GM04504 (cell line): ENCODE measurements around the gene CDADC1.

Experiments
- DNase-seq: peaks from one replicate; pipeline ENCODE4 v3.0.0-alpha.2; 2012; ENCODE audit warnings: low read depth

CDADC1 gene

DNA sequence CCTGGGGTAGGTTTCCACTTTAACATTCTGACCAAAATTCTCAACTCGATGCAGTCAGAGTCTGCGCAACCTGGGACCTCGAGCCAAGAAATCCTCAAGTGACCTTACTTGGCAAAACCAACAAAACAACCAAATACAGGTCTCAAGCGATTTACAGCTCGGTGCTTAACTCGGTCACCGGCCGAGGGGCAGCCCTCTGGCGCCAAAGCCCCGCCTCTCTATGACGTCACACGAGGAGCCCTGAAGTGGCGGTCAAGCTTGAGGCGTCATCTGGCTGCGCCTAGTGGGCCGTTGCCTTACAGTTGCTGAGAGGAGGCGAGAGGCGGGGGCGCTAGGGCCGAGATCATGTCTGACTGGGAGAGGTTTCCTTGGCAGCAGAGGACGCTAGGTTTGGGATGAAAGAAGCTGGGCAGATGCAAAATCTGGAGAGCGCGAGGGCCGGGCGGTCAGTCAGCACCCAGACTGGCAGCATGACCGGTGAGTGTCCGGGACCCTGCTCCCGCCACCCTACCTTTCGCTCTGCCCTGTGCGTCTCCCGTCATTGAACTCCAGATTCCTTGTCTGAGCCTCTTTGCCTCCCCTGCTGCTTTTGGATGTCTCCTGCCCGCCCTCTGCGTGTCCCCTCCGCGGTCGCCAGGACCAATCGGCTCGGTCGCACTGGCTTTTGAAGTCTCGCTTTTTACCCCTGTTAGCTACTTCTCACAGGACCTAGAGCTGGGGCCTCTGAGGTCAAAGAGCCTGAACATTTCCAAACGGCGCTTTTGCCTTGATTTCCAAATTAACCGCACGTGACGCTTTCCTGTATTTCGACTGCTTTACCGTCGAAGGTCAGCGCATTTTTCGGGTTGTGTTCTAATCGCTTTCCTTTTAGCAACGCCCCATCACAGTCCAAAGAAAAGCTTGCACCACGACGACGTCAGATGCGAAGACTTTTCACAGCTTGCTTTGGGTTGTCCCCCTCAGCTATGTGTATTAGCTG is at the start of gene CDADC1:
Gene CDADC1, plus strand, starts transcription at position 283 of the 979 bp plus-strand sequence. Its CDS starts 113 bp downstream, at position 396.
- DNase-seq, result peak; percentile 83

DNA sequence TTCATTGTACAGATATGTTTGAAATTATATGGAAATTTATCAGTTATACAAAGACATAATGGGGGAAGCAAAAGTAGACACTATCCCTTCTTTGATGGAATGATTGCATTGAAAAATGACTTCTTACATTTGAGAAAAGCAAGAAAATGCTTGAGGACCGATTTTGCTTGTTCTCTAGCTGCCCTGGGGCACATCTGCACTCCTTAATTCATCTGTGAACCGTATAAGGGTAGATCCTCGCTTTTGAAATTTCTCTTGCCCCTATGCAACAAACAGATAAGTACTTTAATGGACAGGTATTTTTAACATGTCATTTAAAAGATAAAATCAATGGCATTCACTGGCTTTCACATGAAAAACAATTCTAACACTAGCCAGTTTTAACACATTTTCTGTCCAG is 41.1 kb upstream of the CDADC1 start:
- no peak for DNase-seq

DNA sequence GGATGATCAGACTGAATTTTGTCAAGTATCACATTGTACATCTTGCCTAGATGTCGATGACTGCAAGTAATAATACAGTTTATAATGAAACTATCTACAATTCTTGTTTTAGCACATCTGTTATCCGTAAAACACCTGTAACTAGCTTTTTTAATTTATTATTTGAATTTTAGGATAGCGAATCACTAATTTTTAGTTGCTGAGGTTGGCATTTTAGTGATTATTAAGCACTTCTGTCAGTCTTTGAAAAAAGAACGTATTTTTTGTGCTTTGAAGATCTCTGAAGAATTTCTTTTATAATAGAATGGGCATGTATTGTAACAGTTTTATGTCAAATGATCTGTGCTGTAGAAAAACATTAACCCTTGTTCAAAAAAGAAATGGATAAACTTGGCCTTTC is 39.1 kb upstream of the CDADC1 start:
- DNase-seq, result no peak

DNA sequence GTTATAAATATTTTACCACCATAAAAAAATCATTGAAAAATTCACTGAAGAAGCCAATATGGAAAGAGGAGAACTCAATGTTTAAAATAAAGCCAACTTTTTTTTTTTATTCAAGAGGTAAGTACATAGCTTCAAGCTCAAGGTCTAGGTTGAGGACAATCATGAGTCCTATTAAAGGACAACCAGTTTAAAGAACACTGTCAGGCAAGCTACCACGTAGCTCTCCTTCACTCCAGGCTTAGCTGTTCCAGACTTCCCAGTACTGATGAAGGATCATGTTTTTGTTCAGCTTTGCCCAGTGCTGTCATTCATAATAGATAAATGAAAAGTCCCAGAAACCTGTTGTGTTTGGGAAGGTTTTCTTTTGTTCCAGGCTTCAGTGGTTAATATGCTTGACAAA is 37.6 kb upstream of the CDADC1 start:
- no peak for DNase-seq

DNA sequence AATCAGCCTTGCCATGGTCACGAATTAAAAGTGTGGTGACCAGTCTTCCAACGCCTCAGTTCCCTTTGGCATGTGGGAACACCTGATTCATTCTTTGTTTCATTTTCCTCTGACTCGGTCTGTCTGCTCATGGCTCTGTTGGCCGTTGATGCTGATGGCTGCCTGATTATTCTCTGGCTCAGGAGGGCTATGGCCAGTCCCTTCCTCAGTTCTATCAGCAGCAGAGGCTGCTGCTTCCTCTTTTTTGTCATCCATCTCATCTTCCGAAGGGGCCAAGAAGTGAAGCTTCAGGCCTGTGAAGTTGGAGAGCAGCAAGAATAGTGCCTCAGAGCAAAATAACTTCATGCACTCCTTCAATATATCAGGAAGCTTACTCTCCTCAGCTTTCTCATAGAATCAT is 37.1 kb upstream of the CDADC1 start:
- no peak for DNase-seq

DNA sequence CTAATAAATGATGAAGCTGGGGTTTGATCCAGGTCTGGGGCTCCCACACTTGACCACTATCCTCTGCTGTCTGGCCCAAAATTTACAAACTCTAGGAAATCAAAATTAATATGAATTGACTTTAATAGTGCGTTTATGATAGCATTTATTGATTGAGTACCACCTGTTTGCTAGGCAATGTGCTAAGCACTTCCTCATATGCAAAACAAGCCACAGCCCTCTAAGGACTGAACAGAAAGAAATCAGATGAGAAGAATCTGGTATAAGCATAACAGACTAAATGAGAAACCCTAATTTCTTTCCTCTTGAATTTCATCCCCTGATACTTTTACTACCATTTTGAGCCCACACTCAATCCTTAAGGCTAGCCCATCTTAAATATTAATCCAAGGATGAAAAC is 34.2 kb upstream of the CDADC1 start:
- DNase-seq, result no peak

DNA sequence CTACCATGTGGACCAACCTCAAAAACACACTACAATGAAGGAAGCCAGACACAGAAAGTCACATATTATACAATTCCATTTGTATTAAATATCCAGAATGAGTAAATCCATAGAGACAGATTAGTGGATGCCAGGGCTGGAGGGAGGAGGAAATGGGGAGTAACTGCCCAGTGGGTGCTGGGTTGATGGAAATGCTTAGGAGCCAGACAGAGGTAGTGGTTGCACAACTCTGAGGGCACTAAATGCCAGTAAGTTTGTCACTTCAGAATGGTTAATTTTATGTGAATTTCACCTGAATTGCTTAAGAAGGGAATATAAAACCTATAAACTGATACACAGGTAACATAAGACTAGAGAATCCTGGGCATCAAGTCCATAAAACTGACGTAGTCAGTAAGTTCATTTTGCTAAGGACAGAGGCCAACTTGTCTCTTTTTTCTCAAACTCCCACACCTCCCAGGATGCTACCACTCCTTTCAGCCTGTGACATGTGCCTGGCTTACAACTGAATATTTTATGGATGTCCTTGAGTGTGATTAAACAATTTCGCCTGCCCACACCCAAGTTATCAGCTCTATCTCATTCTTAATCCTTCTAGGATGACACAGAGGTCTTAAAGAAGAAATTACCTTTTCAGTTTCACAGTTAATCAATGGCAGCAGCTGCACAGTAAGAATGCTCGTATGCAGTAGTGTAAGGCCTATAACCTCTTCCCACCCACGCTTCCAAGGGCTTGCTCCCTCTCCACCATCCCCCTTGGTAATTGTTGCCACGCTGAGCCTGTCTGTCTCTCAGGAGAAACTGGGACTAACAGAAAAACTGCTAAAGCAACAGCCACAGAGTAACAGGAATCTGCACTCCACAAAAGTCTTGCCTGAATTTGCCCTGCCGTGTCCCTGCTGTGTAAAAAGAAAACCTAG is 33.5 kb upstream of the CDADC1 start:
- no peak for DNase-seq

DNA sequence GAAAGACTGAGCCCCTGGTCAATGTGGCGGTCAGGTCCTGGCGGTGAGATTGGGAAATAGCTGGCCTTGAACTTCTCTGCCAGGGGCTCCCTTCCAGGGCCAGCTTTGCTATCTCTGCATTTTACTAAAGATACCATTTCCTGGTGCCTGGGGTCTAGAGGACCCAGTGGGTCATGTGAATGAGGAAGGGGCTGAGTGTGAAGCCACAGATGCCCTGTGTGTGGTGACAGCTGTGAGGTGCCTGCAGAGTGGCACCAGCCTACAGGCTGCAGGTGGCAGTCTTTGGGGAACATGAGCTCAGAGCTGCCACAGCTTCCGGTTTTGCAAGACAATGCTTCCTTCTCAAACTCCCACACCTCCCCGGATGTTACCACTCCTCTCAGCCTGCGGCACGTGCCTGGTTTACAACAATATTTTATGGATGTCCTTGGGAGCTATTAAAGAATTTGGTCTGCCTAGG is 32.8 kb upstream of the CDADC1 start:
- no peak for DNase-seq

DNA sequence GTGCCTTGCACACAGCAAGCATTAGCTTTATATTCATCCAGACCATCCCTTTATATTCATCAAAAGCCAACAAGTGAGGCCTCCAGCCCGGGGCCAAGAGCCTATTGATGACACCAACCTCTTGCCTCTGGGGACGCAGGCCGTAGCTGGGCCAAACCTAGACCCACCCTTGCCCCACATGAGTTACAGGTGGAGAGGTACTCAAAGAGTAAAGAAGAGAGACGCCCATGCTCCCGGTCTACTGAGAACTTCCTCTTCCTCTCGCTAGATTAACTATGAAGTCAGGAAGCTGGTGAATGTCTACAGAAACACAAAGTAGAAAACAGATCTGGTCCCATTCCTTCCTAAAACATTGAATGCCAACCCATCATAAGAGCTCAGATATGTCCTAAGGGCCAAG is 31.4 kb upstream of the CDADC1 start:
- no peak for DNase-seq

DNA sequence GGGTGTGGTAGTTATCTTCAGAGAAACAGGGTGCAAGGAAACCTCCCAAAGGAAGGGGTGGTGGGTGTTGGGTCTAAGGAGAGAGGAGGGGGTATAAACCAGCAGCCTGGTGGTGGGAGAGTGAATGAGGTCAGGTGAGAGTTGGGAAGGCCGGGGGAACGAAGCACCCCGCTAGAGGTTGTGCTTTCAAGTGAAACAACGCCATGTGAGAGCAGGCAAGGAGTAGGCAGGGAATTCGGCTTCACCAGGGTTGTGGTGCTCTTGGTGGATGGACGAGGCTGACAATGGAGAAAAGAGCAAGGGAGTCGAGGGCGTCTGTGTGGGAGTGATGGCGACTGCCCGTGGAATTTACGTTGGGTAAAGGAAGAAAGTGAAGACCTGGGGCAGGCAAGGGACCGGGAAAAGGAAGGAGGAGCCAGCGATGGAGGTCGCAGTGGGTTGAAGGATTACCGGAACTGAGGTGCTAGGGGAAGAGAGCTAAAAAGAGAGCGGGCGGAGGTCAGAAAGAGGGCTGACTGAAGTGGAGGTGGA is 29.7 kb upstream of the CDADC1 start:
- no peak for DNase-seq

DNA sequence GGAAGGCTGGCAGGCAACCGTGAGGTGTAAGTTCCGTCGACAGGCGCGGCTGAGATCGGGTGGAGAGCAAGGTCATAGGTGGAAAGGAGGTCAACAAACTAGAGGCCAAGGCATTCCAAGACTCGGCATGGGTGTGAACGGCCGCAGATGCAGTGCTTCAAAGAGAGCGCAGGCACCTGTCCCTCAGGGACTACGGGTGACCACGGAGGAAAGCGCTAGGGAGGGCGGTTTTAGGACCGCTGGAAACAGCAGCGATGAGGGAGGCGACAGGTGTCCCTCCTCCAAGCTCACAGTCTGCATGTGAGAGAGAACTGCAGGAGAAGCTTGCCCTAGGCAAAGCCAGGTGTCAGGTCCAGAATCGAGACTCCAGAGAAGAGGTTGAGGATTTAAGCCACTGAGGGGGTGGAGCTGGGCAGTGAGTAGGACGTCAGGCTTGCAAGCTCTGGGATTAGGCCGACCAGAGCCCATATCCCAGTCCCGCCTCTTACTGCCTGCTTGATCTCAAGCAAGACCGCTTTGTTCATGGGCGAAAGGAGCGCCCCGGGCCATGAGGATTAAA is 29.2 kb upstream of the CDADC1 start:
- no peak for DNase-seq

DNA sequence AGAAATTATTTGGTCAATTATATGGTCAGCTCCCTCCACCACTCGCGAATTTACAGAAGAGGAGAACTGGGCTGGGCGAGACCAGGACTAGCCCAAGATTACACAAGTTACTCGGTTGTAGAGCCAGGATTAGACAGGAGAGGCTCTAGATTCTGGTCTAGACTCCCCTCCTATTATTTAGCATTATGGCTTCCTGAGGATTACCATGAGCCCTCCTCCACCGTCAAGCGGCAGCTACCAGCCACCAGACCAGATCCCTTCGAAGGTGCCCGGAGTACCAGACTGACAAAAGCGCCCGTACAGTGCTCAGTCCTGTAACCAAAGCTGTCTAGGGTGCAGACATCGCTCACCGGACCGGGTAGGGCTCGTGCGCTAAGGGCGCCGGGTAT is 28.1 kb upstream of the CDADC1 start:
- DNase-seq, result no peak

DNA sequence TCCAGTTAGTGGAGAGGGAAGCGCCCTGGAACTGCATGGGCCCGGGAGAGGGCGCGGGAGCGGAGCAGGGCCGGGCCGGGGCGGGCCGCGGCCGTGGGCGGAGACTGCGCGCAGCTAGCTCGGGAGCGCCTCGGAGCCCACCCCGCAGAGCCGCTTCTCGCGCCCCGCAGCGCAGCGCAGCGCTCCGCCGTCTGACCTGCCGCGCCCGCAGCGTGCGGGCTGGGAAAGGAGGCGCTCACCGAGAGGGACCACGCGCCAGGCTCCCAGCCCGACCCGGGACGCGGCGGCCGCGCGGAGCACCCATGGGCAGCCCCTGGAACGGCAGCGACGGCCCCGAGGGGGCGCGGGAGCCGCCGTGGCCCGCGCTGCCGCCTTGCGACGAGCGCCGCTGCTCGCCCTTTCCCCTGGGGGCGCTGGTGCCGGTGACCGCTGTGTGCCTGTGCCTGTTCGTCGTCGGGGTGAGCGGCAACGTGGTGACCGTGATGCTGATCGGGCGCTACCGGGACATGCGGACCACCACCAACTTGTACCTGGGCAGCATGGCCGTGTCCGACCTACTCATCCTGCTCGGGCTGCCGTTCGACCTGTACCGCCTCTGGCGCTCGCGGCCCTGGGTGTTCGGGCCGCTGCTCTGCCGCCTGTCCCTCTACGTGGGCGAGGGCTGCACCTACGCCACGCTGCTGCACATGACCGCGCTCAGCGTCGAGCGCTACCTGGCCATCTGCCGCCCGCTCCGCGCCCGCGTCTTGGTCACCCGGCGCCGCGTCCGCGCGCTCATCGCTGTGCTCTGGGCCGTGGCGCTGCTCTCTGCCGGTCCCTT is 27.5 kb upstream of the CDADC1 start, which contains the start of gene MLNR:
Gene MLNR, plus strand, starts transcription at position 303 of the 820 bp plus-strand sequence. Its CDS starts 0 bp downstream, at position 303.
- no peak for DNase-seq

DNA sequence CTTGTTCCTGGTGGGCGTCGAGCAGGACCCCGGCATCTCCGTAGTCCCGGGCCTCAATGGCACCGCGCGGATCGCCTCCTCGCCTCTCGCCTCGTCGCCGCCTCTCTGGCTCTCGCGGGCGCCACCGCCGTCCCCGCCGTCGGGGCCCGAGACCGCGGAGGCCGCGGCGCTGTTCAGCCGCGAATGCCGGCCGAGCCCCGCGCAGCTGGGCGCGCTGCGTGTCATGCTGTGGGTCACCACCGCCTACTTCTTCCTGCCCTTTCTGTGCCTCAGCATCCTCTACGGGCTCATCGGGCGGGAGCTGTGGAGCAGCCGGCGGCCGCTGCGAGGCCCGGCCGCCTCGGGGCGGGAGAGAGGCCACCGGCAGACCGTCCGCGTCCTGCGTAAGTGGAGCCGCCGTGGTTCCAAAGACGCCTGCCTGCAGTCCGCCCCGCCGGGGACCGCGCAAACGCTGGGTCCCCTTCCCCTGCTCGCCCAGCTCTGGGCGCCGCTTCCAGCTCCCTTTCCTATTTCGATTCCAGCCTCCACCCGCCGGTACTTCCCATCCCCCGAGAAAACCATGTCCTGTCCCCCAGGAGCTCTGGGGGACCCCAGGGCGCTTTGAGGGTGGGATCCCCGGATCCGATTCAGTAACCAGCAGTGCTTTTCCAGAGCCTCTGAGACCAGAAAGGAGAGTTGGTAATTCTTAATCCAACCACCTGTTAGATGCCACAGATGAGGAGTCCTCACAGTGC is 26.7 kb upstream of the CDADC1 start:
- no peak for DNase-seq

DNA sequence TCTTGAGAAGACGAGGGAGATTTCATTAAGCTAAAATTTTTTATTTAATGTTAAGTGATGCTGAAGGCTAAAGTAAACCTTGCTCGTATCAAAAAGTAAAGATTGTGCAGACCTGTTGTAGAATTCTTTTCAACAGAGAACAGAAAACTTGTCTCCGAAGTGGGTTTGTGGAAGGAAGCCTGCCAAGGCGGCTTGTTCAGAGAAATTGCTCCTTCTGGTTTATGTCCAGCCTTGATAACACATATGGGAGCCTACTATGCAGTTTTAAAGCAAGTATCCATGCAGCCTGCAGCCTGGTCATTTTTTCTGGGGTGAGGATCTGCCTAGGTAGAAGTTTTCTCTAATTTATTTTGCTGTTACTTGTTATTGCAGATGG is 26.1 kb upstream of the CDADC1 start:
- no peak for DNase-seq

DNA sequence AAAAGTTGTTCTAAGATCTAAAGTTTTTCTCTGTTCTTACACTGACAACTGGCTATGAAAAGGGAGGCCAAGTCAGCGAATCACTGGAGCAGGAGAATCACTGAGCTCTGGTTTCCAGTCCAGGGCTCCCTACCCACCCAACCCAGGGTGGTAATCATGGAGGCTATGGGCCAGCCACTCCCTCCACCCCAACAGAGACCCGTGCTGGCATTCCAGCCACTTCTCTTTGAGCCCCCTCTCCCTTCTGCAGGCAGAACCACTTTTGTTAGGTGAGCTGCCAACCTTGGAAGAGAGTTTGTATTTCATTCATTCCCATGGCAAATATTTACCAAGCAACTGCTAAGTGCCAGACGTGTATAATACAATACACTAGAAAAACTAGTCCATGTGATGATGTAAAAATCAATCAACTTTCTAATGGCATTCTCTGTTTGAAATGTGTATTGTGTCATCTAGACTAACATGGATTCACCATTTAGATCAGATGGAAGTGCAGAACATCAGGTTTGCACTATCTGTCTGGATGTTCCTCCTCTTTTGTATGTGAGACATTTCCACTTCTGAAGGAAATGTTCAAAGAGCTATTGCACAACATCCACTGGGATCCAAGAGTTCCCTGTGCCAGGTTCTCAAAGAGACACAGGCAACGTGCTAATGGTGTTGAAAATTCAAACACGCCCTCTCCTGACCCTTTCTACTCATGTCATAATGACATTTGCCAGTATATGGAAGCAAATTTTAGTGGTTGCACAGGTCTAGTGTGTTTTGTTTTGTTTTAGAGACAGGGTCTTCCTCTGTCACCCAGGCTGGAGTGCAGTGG is 22.3 kb upstream of the CDADC1 start:
- DNase-seq, result no peak

DNA sequence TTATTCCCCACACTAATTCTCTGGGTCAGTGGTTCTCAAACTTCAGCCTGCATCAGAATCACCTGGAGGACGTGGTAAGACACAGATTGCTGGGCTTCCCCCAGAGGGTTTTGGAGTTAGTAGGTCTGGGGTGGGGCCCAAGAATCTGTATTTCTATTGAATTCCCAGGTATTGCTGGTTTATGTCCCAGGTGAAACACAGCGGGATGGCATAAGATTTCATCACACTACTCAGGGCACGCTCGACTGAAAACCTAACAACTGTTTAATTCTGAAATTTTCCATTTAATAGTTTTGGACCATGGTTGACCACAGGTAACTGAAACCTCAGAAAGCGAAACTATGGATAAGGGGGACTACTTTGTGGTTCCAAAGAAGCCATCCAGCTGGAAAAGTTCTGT is 21.1 kb upstream of the CDADC1 start:
- DNase-seq, result no peak

DNA sequence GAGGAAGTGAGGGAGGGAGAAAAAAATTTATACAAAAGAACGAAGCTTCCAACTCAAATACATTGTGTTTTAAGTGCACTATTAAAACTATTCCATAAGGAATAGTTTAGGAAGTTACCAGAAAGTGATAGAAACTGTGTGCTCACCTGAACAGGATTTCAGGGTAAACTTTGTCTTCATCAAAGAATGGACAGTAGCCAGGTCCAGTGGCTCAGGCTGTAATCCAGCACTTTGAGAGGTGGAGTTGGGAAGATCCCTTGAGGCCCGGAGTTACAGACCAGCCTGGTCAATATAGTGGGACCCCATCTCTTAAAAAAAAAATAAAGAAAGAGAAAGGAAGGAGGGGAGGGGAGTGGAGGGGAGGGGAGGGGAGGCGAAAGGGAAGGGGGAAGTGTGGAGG is 13.0 kb upstream of the CDADC1 start:
- no peak for DNase-seq

DNA sequence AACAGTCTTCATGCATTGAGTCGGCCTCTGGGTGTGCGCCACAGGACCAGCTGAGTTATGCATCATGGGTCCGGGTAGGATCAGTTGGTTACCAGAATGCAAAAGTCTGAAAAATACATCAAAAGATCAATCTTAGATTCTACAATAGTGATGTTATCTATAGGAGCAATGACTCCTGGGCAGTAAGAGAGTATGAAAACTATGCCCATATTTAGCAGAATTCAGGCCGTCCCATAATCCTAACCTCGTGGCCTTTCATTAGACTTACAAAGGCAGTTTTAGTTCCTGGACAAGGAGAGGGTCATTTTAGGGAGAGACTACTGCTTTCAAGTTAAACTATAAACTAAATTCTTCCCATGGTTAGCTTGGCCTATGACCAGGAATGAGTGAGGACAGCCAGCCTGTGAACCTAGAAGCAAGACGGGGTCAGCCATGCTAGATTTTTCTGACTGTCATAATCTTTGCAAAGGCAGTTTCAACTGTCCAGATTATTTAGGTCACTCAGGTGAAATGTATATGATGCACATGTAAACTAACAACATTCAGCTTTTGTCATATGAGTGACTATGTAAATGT is 11.8 kb upstream of the CDADC1 start:
- DNase-seq, result no peak
